Stimulated activated CD8-positive, alpha-beta memory T cell treated with anti-CD3 and anti-CD28 coated beads, Interleukin-15, amount 100 ng/mL, for 4 hours (primary cell): ENCODE data around the gene WWC2.

ENCODE experiments used
- DNase-seq, 2 donors: peaks; one replicate each; pipeline ENCODE4 v3.0.0-alpha.2; 2020; ENCODE audit warnings: low read depth in 2 of 2

The WWC2 gene

DNA sequence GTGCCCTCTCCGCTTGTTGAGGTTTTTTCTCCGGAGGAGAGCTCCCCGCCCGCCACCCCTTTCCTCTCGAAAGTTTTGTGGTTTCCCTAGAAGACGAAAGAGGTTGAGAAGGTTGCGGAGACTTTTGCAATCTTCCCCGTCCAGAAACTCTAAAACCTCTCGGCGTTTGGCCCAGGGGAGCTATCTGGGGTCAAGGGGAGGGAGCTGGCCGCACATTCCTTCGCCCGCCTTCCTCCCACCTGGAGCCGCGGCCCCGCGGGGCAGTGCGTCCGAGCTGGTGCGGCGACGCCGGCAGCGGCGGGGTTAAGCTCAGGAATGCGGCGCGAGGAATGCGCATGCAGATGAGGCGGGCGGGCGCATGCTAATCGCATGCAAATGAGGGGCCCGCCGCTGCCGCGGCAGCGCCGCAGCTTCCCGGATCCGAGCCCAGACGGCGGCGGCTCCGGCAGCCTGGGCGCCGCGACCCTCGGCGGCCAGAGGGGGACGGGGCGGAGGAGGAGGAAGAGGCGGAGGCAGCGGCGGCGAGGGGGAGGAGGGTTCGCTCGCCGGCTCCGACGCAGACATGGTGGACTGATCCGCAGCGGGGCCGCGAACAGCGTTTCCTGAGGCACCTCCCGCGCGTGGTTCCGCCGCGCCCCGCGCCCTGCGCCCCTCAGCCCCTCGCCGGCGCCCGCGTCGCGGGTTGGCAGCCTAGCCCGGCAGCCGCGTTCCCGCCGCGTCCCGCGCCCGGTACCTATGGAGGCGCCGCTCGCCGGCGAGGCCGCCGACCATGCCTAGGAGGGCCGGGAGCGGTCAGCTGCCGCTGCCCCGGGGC lies at the start of gene WWC2:
WWC2 (plus strand) TSS at position 535 of the 814 bp plus-strand sequence; CDS start at position 770, 235 bp downstream.
- peak; percentile 11 to 42 for DNase-seq

DNA sequence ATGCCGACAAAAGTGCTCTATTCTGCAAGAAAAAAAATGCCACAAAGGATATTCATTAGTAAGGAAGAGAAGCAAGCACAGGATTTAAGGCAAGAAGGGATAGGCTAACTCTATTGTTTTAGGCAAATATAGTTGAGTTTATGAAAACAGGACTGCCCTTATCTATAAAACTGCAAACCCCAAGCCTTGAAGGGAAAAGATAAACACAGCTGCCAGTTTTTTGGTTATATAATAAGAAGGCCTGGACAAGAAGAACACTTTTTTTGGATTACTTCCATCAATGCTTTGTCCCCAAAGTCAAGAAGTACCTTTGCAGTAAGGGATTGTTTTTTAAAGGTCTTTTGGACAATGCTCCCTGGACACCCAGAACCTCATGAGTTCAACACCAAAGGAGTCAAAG lies 45.4 kb upstream of the WWC2 start:
- no peak for DNase-seq

DNA sequence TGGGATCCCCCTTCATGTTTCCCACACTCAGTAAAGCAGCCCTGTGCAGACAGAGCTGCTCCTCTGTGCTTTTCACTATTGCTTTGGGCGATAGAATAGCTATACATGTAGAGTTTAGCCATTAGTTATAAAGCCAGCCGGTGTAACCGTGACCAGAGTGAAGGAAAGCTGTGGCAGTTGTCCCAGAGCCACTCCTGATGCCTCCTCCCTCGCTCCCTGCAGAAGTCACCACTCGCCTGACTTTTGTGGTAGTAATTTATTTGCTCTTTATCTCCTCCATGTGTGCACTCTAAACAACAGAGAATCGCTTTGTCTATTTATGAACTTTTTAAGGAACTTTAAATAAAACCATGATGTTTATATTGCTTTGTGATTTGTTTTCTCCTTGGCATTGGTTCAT lies 41.8 kb upstream of the WWC2 start:
- DNase-seq: no peak

DNA sequence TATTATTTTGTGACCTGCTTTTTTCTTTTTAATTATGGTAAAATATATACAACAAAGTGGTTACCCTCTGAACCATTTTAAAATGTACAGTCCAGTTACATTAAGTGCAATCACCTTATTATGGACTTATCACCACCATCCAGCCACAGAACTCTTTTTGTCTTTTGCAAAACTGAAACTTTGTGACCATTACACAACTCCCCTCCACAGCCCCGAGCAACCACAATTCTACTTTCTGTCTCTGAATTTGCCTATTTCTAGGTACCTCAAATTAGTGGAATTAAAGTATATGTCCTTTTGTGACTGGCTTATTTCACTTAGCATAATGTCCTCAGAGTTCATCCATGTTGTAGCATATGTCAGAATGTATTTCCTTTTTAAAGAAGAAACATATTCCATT lies 39.3 kb upstream of the WWC2 start:
- no peak for DNase-seq

GRCh38 chr4:183068502-183068901 lies 30.6 kb upstream of the WWC2 start:
- DNase-seq: no peak

DNA sequence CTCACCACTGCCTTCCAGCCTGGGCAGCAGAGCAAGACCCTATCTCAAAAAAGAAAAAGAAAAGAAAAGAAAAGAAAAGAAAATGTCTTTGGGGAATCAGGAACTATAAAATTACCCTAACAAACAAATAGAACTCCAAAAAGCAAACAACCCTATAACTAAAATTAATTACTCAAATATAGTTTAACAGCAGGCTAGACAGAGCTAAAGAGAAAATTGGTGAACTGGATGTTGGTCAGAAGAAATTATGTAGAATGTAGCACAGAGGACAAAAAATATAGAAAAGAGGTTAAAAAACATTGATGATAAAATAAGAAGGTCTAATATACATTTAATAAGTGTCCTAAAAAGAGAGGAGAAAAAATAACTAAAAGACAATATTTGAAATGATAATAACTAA lies 27.8 kb upstream of the WWC2 start:
- no peak for DNase-seq

DNA sequence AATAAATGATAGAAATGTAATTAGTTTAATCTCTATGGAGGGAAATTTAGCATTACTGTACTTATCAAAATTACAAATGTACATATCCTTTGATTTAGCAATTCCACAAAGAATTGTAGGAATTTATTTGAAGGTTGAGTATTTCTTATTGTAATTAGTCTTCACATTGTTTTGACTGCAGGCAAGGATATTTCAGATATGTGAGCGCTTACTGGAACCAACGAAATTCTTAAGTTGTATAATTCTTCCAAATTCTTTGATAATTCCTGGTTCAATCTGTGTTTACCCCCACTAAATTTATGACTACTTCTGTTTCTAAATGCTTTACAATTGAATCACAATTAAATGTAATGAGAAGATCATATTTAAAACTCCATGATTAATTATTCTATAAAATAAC lies 26.9 kb upstream of the WWC2 start:
- DNase-seq: no peak

GRCh38 chr4:183073838-183074145 lies 25.3 kb upstream of the WWC2 start:
- DNase-seq: no peak

GRCh38 chr4:183074288-183074990 lies 24.6 kb upstream of the WWC2 start:
- DNase-seq: no peak

DNA sequence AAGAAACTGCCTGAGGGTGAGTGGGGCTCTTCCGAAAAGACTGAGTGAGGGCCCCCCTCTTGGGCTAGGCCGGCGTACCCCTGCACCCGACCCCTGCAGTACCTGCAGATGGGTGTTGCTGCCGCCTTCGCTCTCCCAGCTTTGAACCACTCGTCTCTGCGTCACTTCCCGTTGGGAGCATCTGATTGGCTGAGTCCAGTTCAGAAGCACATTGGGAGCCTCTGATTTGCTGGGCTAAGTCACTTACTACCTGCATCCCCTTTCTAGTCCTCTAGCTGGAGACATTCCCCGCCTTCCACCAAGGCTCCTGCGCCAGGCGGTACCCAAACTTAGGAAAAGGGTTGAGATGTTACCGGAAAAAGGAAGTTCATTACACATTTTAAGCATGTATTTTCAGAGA lies 20.4 kb upstream of the WWC2 start:
- no peak for DNase-seq

- no peak for DNase-seq
These were observed 18.5 kb upstream of the WWC2 start for GRCh38 chr4:183080372-183081115.

DNA sequence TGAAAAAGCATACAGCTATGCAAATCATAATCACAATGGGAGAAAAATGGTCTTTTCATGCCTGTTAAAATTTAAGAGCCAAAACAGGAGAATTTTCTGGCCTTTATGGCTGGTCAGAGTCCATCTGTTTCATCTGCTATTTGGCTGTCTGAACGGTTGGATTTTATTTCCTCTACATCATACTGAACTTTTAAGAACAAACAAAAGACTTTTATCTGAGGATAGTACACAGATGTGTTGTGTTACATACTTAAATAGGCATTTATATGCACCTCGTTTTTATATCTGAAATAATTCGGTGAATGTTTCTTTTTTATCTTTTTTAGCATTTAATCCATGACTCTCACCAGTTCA lies 18.0 kb upstream of the WWC2 start:
- no peak for DNase-seq

DNA sequence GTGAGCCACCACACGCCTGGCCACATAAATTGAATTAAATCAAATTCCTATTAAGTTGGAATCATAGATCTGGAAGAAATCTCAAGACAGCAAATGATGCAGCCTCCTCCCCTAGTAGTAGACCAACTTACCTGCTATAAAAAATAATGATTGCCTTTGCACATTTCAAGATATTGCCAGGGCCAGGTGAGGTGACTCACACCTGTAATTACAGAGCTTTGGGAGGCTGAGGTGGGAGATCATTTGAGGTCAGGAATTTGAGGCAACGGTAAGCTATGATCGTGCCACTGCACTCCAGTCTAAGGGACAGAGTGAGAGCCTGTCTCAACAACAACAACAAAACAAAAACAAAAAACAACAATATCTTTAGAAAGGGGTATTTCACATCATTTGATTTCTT lies 17.0 kb upstream of the WWC2 start:
- no peak for DNase-seq

DNA sequence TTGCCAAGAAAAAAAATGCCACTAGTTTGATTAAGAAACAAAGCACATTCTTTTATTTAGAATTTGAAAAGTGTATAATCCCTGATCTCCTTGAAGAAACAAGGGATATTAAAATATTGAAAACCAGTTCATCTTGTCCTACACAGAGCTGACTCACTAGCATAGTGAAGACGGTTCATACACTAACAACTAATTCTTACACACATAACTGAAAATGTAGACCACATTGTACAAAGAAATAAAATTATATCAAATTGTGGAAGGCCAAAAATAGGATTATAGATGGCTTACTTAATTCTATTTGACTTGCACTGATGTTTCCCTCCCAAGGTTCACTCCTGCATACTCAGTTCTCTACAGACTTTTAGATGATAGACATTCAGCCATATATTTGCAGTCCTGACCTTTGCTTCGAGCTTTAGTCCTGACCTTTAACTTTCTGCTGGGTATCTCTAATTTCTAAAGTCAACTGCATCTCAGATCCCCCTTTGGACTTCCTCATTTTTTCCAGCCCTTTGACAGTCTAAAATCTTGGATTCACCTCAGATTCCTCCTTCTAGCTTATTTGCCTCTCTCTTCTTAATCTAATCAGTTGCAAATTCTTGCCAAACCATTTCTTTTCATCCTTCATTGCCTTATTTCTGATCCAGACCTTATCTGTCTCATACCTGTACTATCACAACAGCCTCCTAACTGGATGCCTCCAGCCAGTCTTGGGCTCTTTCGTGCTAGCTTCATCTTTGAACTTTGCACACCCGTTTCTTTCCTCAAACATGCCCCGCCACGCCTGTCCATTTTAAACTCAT lies 4.5 kb upstream of the WWC2 start:
- no peak for DNase-seq

GRCh38 chr4:183095199-183095512 lies 3.9 kb upstream of the WWC2 start:
- DNase-seq: no peak

GRCh38 chr4:183096276-183096965 lies 2.6 kb upstream of the WWC2 start:
- no peak for DNase-seq

DNA sequence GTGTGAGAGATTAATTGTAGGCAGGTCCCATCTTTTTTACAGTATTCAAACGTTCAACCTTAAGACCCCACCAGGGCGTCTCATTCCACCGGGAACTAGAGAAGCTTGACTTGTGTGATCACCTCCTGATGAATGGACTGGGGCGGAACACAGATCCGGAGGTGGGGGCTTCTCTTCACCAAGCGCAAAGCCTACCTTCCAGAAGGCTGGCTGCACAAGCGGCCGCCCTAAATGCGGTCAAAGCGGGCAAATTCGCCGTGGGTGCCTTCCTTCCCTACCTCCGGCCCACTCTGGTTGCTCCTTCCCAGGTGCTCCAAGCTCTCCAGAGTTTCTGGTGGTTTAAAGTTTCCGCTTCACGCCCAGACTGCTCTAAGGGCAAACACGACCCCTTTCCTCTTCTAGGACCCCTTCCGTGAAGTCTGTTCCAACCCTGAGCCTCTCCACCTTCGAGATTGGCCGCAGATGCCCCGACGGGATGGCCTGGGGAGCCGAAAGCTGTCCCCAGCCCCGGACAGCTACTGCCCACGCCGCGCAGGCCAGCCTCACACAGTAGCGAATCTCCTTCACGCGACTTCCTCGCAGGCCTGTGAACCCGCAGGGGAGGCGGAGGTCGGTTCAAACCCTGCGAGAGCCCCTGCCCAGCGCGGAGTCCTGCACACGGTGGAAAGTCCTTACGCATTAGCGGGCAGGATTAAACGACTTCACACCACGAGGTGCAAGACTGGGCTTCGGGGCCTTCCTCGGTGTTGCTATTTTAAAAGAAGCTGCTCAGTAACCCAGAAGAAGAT lies 1.6 kb upstream of the WWC2 start:
- DNase-seq: no peak

- DNase-seq: no peak
These were observed 886 bp upstream of the WWC2 start for GRCh38 chr4:183098019-183098722.

DNA sequence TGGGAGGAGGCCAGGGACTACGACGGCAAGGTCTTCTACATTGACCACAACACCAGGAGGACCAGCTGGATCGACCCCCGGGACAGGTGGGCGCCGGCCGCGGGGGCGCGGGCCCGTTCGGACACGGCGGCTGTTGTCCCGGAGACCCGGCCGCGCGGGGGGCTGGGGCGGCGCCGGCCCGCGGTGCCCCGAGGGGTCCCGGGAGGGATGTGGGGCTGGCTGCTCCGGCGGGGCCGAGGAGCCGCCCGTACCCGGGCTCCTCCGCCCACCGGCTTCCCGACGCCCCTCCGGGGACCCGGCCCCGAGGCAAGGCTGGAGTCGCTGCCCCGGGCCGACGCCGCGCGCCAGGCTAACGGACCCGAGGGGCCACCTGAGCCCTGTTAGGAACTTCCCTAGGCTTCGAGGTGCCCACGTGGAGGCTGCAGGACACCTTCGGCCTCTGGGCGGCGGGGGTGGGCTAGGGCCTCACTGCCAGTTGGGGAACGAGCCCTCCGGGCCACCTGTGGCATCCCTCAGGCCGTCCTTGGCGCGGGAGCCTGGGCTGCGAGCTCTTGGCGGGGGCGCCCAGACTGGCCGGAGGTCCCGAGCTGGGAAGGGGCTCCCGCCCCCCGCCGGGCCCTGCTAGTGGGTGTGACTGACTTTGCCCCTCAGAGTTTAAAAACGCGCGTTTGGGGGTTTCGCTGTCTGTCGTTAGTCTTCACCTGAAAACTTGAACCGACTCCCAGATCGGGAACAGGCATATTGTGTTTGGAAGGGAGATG lies 660 bp downstream of the WWC2 start:
- no peak for DNase-seq

DNA sequence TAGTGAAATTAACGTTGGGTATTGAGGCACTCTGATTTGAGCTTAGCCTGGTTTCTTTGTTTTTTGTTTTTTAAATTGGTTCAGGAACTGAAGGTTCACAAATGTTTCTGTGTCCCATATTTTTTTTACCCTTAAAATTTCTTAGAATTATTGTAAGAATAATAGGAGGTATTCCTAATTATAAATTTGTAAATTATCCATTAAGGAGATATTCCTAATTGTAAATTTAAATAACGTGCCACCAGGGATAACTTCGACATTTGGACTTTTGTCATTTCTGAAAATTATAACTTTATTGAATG lies 1.2 kb downstream of the WWC2 start:
- DNase-seq: no peak
